ENCODE results near the gene MTMR3.

The MTMR3 gene

DNA sequence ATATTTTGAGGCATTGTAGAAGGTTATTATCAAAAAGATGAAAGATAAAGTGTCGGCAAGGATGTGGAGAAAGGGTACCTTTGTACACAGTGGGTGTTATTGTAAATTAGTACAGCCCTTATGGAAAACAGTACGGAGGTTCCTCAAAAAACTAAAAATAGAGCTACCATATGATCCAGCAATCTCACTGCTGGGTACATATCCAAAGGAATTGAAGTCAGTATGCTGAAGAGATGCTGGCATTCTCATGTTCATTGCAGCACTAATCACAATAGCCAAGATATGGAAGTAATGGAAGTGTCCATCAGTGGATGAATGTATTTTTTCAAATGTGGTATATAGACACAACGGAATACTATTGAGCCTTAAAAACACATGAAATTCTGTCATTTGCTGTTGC lies 15.1 kb upstream of the MTMR3 start:
- Histone ChIP-seq H3K9ac (ENCODE audit: low read depth, low read length) (no peak overlapping the region), H3K79me2 (ENCODE audit: insufficient read depth, low read length) (no peaks in the 10 kb centered on the region), H2AFZ (ENCODE audit: low read depth, low read length) (no peak overlapping the region), H3K27ac (ENCODE audit: low read length) (no peak overlapping the region), H3K36me3 (ENCODE audit: insufficient read depth, low read length) (no peaks in the 10 kb centered on the region), H4K20me1 (ENCODE audit: insufficient read depth, low read length) (no peaks in the 10 kb centered on the region), H3K4me3 (ENCODE audit: low read depth in 1 of 2, low read length in 2 of 2) (no peak overlapping the region), H3K9me3 (ENCODE audit: insufficient read depth, low read length, severe bottlenecking) (no peaks in the 10 kb centered on the region), H3K4me2 (ENCODE audit: insufficient read depth, low read length) (no peak overlapping the region), H3K27me3 (ENCODE audit: insufficient read depth, low read length, poor library complexity) (peaks cover 2% of the 10 kb centered on the region), H3K4me1 (ENCODE audit: insufficient read depth, low read length) (no peaks in the 10 kb centered on the region)
- TF ChIP-seq EZH2 (IDR thresholded peaks at IDR 0.05; ENCODE audit: borderline replicate concordance, low read depth, low read length, severe bottlenecking) = no peak
- TF ChIP-seq, protein P1, sequence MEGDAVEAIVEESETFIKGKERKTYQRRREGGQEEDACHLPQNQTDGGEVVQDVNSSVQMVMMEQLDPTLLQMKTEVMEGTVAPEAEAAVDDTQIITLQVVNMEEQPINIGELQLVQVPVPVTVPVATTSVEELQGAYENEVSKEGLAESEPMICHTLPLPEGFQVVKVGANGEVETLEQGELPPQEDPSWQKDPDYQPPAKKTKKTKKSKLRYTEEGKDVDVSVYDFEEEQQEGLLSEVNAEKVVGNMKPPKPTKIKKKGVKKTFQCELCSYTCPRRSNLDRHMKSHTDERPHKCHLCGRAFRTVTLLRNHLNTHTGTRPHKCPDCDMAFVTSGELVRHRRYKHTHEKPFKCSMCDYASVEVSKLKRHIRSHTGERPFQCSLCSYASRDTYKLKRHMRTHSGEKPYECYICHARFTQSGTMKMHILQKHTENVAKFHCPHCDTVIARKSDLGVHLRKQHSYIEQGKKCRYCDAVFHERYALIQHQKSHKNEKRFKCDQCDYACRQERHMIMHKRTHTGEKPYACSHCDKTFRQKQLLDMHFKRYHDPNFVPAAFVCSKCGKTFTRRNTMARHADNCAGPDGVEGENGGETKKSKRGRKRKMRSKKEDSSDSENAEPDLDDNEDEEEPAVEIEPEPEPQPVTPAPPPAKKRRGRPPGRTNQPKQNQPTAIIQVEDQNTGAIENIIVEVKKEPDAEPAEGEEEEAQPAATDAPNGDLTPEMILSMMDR (IDR thresholded peaks at IDR 0.05; ENCODE audit: borderline replicate concordance, extremely low read depth, low read length, poor library complexity, severe bottlenecking) = no peak
- DNase-seq (no peak), ATAC-seq (ENCODE audit: insufficient read depth, low read depth) (no peak)

GRCh38 chr22:29870574-29870973 lies 12.4 kb upstream of the MTMR3 start:
- Histone ChIP-seq H3K9ac (ENCODE audit: low read depth, low read length) (no peak overlapping the region), H4K20me1 (ENCODE audit: insufficient read depth, low read length) (no peaks in the 10 kb centered on the region), H3K27ac (ENCODE audit: low read length) (no peak overlapping the region), H3K4me1 (ENCODE audit: insufficient read depth, low read length) (no peaks in the 10 kb centered on the region), H3K4me2 (ENCODE audit: insufficient read depth, low read length) (no peak overlapping the region), H2AFZ (ENCODE audit: low read depth, low read length) (no peak overlapping the region), H3K27me3 (ENCODE audit: insufficient read depth, low read length, poor library complexity) (peaks cover 13% of the 10 kb centered on the region), H3K9me3 (ENCODE audit: insufficient read depth, low read length, severe bottlenecking) (no peaks in the 10 kb centered on the region), H3K4me3 (ENCODE audit: low read depth in 1 of 2, low read length in 2 of 2) (no peak overlapping the region), H3K36me3 (ENCODE audit: insufficient read depth, low read length) (no peaks in the 10 kb centered on the region), H3K79me2 (ENCODE audit: insufficient read depth, low read length) (no peaks in the 10 kb centered on the region)
- ATAC-seq (ENCODE audit: insufficient read depth, low read depth) (no peak), DNase-seq (no peak)
- no peak for TF ChIP-seq EZH2 (IDR thresholded peaks at IDR 0.05; ENCODE audit: borderline replicate concordance, low read depth, low read length, severe bottlenecking)
- TF ChIP-seq, protein P1 (IDR thresholded peaks at IDR 0.05; ENCODE audit: borderline replicate concordance, extremely low read depth, low read length, poor library complexity, severe bottlenecking) = no peak

GRCh38 chr22:29871684-29872083 lies 11.3 kb upstream of the MTMR3 start:
- H3K36me3 ChIP-seq (ENCODE audit: insufficient read depth, low read length) = no peaks in the 10 kb centered on the region
- no peak overlapping the region for H3K9ac ChIP-seq (ENCODE audit: low read depth, low read length)
- H3K27me3 ChIP-seq (ENCODE audit: insufficient read depth, low read length, poor library complexity) = peaks cover 21% of the 10 kb centered on the region
- H3K4me3 ChIP-seq (ENCODE audit: low read depth in 1 of 2, low read length in 2 of 2) = no peak overlapping the region
- no peak overlapping the region for H3K27ac ChIP-seq (ENCODE audit: low read length)
- H3K4me2 ChIP-seq (ENCODE audit: insufficient read depth, low read length) = no peak overlapping the region
- no peaks in the 10 kb centered on the region for H3K4me1 ChIP-seq (ENCODE audit: insufficient read depth, low read length)
- H4K20me1 ChIP-seq (ENCODE audit: insufficient read depth, low read length) = no peaks in the 10 kb centered on the region
- H3K9me3 ChIP-seq (ENCODE audit: insufficient read depth, low read length, severe bottlenecking) = no peaks in the 10 kb centered on the region
- no peak overlapping the region for H2AFZ ChIP-seq (ENCODE audit: low read depth, low read length)
- H3K79me2 ChIP-seq (ENCODE audit: insufficient read depth, low read length) = no peaks in the 10 kb centered on the region
- no peak for ATAC-seq (ENCODE audit: insufficient read depth, low read depth)
- DNase-seq = no peak
- TF ChIP-seq, protein P1 (IDR thresholded peaks at IDR 0.05; ENCODE audit: borderline replicate concordance, extremely low read depth, low read length, poor library complexity, severe bottlenecking) = no peak
- TF ChIP-seq EZH2 (IDR thresholded peaks at IDR 0.05; ENCODE audit: borderline replicate concordance, low read depth, low read length, severe bottlenecking) = no peak
